Nephron progenitor cell (in vitro differentiated cells): ENCODE measurements around the gene SMARCB1.

Experiments used
- DNase-seq: peaks from one replicate; pipeline ENCODE4 v3.0.0; 2021
- H3K27ac Mint-ChIP-seq: 2 replicates; pipeline ENCODE4 v1.8.0; 2021; ENCODE audit warnings: mild to moderate bottlenecking, moderate library complexity, mixed read lengths
- H3K27me3 Mint-ChIP-seq: 2 replicates; pipeline ENCODE4 v1.8.0; 2021; ENCODE audit warnings: mild to moderate bottlenecking, low read depth, mixed read lengths; ENCODE audit not compliant: poor library complexity
- H3K36me3 Mint-ChIP-seq: 2 replicates; pipeline ENCODE4 v1.8.0; 2021; ENCODE audit warnings: low read depth, mixed read lengths
- H3K4me1 Mint-ChIP-seq: 2 replicates; pipeline ENCODE4 v1.8.0; 2021; ENCODE audit warnings: mixed read lengths
- H3K4me3 Mint-ChIP-seq: 2 replicates; pipeline ENCODE4 v1.8.0; 2021; ENCODE audit warnings: mild to moderate bottlenecking, moderate library complexity, mixed read lengths
- H3K9me3 Mint-ChIP-seq: 2 replicates; pipeline ENCODE4 v1.8.0; 2021; ENCODE audit warnings: mild to moderate bottlenecking, moderate library complexity, mixed read lengths
- TF ChIP-seq, protein P1 (sequence below): fragments of 200-600 bp; sonication (generic); IDR thresholded peaks from 2 replicates; pipeline ENCODE4 v1.5.0; 2021; ENCODE audit warnings: antibody characterized with exemption

SMARCB1 gene

GRCh38 chr22:23774114-23774921, 12.4 kb upstream of the SMARCB1 start:
- H3K27ac Mint-ChIP-seq, result no peak overlapping the region
- H3K27me3 Mint-ChIP-seq, result peaks cover 13% of the 10 kb centered on the region
- no peak for DNase-seq
- H3K9me3 Mint-ChIP-seq, result no peaks in the 10 kb centered on the region
- TF ChIP-seq, protein P1, sequence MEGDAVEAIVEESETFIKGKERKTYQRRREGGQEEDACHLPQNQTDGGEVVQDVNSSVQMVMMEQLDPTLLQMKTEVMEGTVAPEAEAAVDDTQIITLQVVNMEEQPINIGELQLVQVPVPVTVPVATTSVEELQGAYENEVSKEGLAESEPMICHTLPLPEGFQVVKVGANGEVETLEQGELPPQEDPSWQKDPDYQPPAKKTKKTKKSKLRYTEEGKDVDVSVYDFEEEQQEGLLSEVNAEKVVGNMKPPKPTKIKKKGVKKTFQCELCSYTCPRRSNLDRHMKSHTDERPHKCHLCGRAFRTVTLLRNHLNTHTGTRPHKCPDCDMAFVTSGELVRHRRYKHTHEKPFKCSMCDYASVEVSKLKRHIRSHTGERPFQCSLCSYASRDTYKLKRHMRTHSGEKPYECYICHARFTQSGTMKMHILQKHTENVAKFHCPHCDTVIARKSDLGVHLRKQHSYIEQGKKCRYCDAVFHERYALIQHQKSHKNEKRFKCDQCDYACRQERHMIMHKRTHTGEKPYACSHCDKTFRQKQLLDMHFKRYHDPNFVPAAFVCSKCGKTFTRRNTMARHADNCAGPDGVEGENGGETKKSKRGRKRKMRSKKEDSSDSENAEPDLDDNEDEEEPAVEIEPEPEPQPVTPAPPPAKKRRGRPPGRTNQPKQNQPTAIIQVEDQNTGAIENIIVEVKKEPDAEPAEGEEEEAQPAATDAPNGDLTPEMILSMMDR, result no peak
- no peaks in the 10 kb centered on the region for H3K36me3 Mint-ChIP-seq
- peak overlapping the region; percentile 72 for H3K4me3 Mint-ChIP-seq
- peaks cover 40% of the 10 kb centered on the region for H3K4me1 Mint-ChIP-seq

DNA sequence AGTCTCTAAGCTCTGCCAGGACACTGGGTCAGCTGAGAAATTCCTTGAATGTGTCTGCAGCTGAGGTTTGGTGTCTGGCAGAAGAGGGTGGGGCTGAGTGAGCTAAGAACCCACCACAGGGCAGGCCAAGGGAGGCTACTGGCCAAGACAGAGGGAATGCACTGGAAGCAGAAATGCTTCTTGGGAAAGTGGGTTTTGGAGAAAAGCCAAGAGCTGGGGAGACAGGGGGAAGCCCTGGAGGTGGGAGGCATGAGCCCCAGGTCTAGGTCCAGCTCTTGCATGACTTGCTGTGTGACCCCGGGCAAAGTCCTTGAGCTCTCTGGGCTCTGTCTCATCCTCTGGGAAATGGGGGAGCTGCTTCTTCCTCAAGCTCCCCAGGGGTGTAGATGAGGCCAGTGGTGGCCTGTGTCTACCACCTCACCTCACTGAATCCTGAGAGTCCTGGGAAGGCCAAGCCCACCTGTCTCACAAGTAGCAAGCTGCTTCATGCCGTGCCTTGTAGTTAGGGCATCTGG, 11.8 kb upstream of the SMARCB1 start:
- TF ChIP-seq, protein P1, result no peak
- Mint-ChIP-seq H3K36me3 (no peaks in the 10 kb centered on the region), H3K4me1 (peaks cover 37% of the 10 kb centered on the region), H3K27ac (no peak overlapping the region), H3K27me3 (peaks cover 7% of the 10 kb centered on the region), H3K9me3 (no peaks in the 10 kb centered on the region), H3K4me3 (peak overlapping the region; percentile 72)
- no peak for DNase-seq

DNA sequence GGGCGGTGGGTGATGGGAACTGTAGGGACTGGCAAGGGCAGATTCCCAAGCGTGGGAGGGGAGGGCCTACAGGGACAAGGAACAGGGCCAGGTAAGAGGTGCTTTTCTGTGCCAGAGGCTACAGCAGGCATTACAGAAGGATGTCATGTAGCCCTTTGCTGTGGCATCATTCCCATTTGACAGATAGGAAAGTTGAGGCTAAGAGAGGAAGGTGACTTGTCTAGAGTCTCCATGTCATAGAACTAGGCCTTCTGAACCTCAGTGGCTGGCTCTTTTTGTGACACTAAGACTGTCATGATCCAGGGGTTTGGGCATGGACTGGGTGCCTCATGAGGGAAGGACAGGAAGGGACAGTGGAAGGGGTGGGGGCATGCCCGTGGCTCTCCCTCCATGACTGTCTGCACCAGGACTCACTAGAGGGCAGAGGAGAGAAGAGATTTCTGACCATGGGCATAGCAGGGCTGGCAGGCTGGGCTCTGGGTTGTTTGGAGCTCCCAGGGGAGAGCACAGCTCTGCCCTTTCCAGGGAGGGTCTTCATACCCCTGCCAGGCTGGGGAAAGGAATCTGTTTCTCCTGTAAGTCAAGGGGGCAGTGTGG, 10.9 kb upstream of the SMARCB1 start:
- H3K9me3 Mint-ChIP-seq, result no peaks in the 10 kb centered on the region
- peaks cover 6% of the 10 kb centered on the region for H3K27me3 Mint-ChIP-seq
- H3K36me3 Mint-ChIP-seq, result no peaks in the 10 kb centered on the region
- TF ChIP-seq, protein P1, result no peak
- no peak for DNase-seq
- H3K4me3 Mint-ChIP-seq, result no peak overlapping the region
- H3K4me1 Mint-ChIP-seq, result peaks cover 39% of the 10 kb centered on the region
- no peak overlapping the region for H3K27ac Mint-ChIP-seq

DNA sequence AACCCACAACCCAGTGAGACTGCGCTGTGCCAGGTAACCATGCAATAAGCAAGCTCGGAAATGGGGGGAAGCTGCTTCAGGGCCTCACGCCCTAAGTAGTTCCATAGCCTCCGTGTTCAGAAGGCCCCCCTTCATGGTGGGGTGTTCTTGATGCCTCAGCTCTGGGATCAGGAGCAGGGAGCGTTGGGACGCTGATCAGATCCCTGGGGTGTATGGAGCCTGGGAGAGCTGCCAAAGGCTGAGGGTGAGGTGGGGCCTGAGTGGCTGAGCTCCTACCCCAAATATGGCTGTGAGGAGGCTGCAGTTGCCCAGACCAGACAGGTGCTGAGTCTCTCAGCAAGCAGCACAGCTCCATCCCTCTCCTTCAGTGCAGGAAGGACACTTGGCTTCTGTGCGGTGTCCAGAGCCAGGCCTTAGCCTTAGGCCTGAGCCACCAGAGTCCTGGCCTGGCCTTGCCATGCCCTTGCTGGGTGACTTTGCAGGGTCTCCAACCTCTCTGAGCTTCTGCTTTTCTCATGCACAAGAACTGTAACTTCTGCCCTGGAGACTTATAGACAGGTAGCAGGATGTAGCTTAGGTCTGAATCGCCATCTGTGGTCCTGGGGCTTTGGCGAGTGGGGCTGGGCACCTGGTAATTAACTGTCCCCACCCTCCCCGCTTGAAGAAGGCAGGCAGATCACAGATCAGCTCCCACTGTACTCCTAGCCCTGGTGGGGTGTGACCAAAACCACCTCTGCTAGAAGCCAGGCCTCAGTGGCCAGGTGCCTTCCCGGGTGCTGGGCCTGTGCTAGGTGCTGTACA, 8.8 kb upstream of the SMARCB1 start:
- Mint-ChIP-seq H3K4me3 (no peak overlapping the region), H3K27ac (no peak overlapping the region), H3K9me3 (no peaks in the 10 kb centered on the region), H3K4me1 (peaks cover 46% of the 10 kb centered on the region), H3K27me3 (peaks cover 6% of the 10 kb centered on the region), H3K36me3 (no peaks in the 10 kb centered on the region)
- TF ChIP-seq, protein P1, result no peak
- DNase-seq, result no peak

GRCh38 chr22:23778577-23778900, 8.2 kb upstream of the SMARCB1 start:
- TF ChIP-seq, protein P1, result no peak
- Mint-ChIP-seq H3K4me1 (peaks cover 41% of the 10 kb centered on the region), H3K27me3 (peaks cover under 1% of the 10 kb centered on the region), H3K27ac (no peak overlapping the region), H3K4me3 (no peak overlapping the region), H3K9me3 (no peaks in the 10 kb centered on the region), H3K36me3 (no peaks in the 10 kb centered on the region)
- DNase-seq, result no peak
